K562 (cell line): Measurements from ENCODE around the gene NDST3. TPM values are rescaled to one million over a fixed set of nuclear protein-coding genes. Genes with fewer than 3 reads are reported as not detected.

Source experiments
- ATAC-seq: fragments of 200-7000 bp; cut with Tn5 transposase; 3 replicates; pipeline ENCODE4 v1.9.1; 2020; ENCODE audit warnings: moderate library complexity
- BruUV-seq: library from RNA; stranded (reverse); fragments of 400-500 nt; replicated peaks from 2 replicates; lab custom pipeline; 2021; lab: Mats Ljungman, UMichigan
- CTCF ChIA-PET: fragments of 300-600 bp; formaldehyde crosslinking; extraction: SDS; loops from one replicate; lab custom pipeline; 2021; ENCODE audit warnings: low intra/inter-chr PET ratio; lab: Yijun Ruan, JAX
- POLR2A ChIA-PET: fragments of 300-600, 350-650 bp; sonication (Branson Sonifier 250); formaldehyde crosslinking; extraction: SDS; loops from one replicate; lab custom pipeline; 2021; ENCODE audit warnings: antibody characterized with exemption, inconsistent platforms; lab: Yijun Ruan, JAX
- DNase-seq, 4 experiments: peaks; one replicate each; pipeline versions ENCODE4 v3.0.0 to v3.0.0-alpha.2; 2011 to 2018; ENCODE audit warnings: low spot score in 3 of 4, mixed read lengths in 3 of 4; ENCODE audit errors: extremely low read depth in 1 of 4
- FAIRE-seq: peaks from 2 replicates; lab custom pipeline; 2011; peaks lifted over from hg19 to GRCh38; lab: Jason Lieb, UNC
- H2AFZ ChIP-seq: 2 replicates; pipeline ENCODE4 v1.6.0; 2011; ENCODE audit warnings: low read depth, low read length, control low read depth, inconsistent platforms
- H3K27ac ChIP-seq: fragments of 200-600 bp; 3 replicates; pipeline ENCODE4 v1.8.0; 2011; ENCODE audit warnings: low read depth, mild to moderate bottlenecking, control low read depth, inconsistent platforms, low read length, moderate library complexity, mixed read lengths; ENCODE audit errors: extremely low read depth
- H3K27me3 ChIP-seq, 2 experiments: fragments of 300-600 bp in 1 of 2; 2 replicates in 1 of 2; 3 replicates in 1 of 2; pipeline versions ENCODE4 v1.6.0 to v1.8.0; 2011; ENCODE audit warnings: inconsistent platforms in 2 of 2, low read length in 2 of 2, mild to moderate bottlenecking in 1 of 2, mixed read lengths in 1 of 2, moderate library complexity in 1 of 2; ENCODE audit not compliant: control insufficient read depth in 2 of 2, insufficient read depth in 2 of 2
- H3K36me3 ChIP-seq: fragments of 300-600 bp; 3 replicates; pipeline ENCODE4 v1.8.0; 2011; ENCODE audit warnings: mild to moderate bottlenecking, low read length, inconsistent platforms; ENCODE audit not compliant: control insufficient read depth, insufficient read depth
- H3K4me1 ChIP-seq, 2 experiments: fragments of 200-600 bp in 1 of 2; replicated peaks in 1 of 2; 2 replicates in 1 of 2; 3 replicates in 1 of 2; pipeline versions ENCODE4 v1.5.1 to v1.8.0; 2011; ENCODE audit warnings: inconsistent platforms in 2 of 2, low read length in 2 of 2, mild to moderate bottlenecking in 1 of 2, mixed read lengths in 1 of 2, moderate library complexity in 1 of 2; ENCODE audit not compliant: control insufficient read depth in 2 of 2, insufficient read depth in 2 of 2
- H3K4me2 ChIP-seq: 2 replicates; pipeline ENCODE4 v1.6.1; 2011; ENCODE audit warnings: low read length, control low read depth, inconsistent platforms, mixed read lengths; ENCODE audit not compliant: insufficient read depth
- H3K4me3 ChIP-seq: fragments of 200-600 bp; sonication (generic), shearing (Covaris generic); 2 replicates; pipeline ENCODE4 v1.5.1; 2016; ENCODE audit warnings: control low read depth, inconsistent platforms
- H3K79me2 ChIP-seq: fragments of 200-600 bp; 3 replicates; pipeline ENCODE4 v1.8.0; 2011; ENCODE audit warnings: low read length, inconsistent platforms; ENCODE audit not compliant: control insufficient read depth, insufficient read depth
- H3K9ac ChIP-seq, 2 experiments: 2 replicates each; pipeline versions ENCODE4 v1.6.0 to v1.6.1; 2011; ENCODE audit warnings: low read depth in 2 of 2, low read length in 2 of 2, control low read depth in 1 of 2, inconsistent platforms in 1 of 2, mild to moderate bottlenecking in 1 of 2, mixed read lengths in 1 of 2; ENCODE audit not compliant: insufficient read depth in 1 of 2
- H3K9me1 ChIP-seq: one replicate; pipeline ENCODE4 v1.6.0; 2011; ENCODE audit warnings: inconsistent platforms, mild to moderate bottlenecking, low read length, moderate library complexity; ENCODE audit not compliant: control insufficient read depth, insufficient read depth
- H3K9me3 ChIP-seq: replicated peaks from 2 replicates; pipeline ENCODE4 v1.5.1; 2011; ENCODE audit warnings: low read depth, low read length, inconsistent platforms; ENCODE audit not compliant: control insufficient read depth, insufficient read depth
- H4K20me1 ChIP-seq: replicated peaks from 2 replicates; pipeline ENCODE4 v1.6.1; 2011; ENCODE audit warnings: low read length, inconsistent platforms, mixed read lengths; ENCODE audit not compliant: control insufficient read depth, insufficient read depth
- CREB3L1 ChIP-seq: fragments of 450-650 bp; IDR thresholded peaks from 2 replicates; pipeline ENCODE4 v1.6.1; 2014; ENCODE audit warnings: low read depth, mild to moderate bottlenecking, moderate library complexity, borderline replicate concordance
- CTCF ChIP-seq, 3 experiments: IDR thresholded peaks in 2 of 3; conservative IDR thresholded peaks in 1 of 3; 2 replicates each; pipeline ENCODE4 v1.5.1; 2011 to 2012; ENCODE audit warnings: low read length in 3 of 3, mild to moderate bottlenecking in 3 of 3, control low read depth in 2 of 3, improper control_type of control experiment in 1 of 3, inconsistent platforms in 1 of 3, low read depth in 1 of 3, mixed read lengths in 1 of 3, moderate library complexity in 1 of 3; ENCODE audit not compliant: insufficient read depth in 2 of 3
- PHF8 ChIP-seq: fragments of 200-600 bp; sonication (generic); IDR thresholded peaks from 2 replicates; pipeline ENCODE4 v1.6.1; 2012; ENCODE audit warnings: mixed run types, mild to moderate bottlenecking, inconsistent platforms, low read length, moderate library complexity, borderline replicate concordance
- PURB ChIP-seq: sonication (generic); formaldehyde crosslinking; IDR thresholded peaks from 2 replicates; pipeline ENCODE4 v1.9.0; 2021; ENCODE audit warnings: low read depth, mild to moderate bottlenecking, missing genetic modification reagents
- RBM34 ChIP-seq: fragments of 200-400 bp; formaldehyde crosslinking; IDR thresholded peaks from 2 replicates; pipeline ENCODE4 v1.6.1; 2018; ENCODE audit warnings: low read length, borderline replicate concordance; ENCODE audit not compliant: insufficient read depth
- ZBTB12 ChIP-seq: fragments of 250-450 bp; sonication (Bioruptor Pico); IDR thresholded peaks from 2 replicates; pipeline ENCODE4 v1.4.0; 2020
- ZNF277 ChIP-seq: fragments of 250-450 bp; sonication (Bioruptor Pico); IDR thresholded peaks from 2 replicates; pipeline ENCODE4 v1.8.0; 2022; ENCODE audit warnings: inconsistent platforms, mild to moderate bottlenecking, moderate library complexity, borderline replicate concordance
- ZNF584 ChIP-seq: fragments of 200-800 bp; sonication (Bioruptor generic); IDR thresholded peaks from 2 replicates; pipeline ENCODE4 v1.6.1; 2016; ENCODE audit warnings: low read depth, mild to moderate bottlenecking, missing genetic modification characterization, missing compliant biosample characterization
- WGBS: fragments of 100-300 bp; shearing (Covaris generic); methylation state at CpG from one replicate; pipeline ENCODE4 v1.1.6; 2016; ENCODE audit warnings: low coverage, mixed read lengths; ENCODE audit not compliant: insufficient coverage; ENCODE audit errors: missing lambda C conversion rate; 5-methylcytosine and 5-hydroxymethylcytosine counted together
- in situ Hi-C: fragments of 300-500 bp; cut with MboI; formaldehyde crosslinking; loops from 4 replicates; pipeline ENCODE4 v1.15.0; 2018; ENCODE audit warnings: inconsistent platforms, mixed read lengths
- intact Hi-C: fragments of 100-400 bp; cut with micrococcal nuclease; formaldehyde crosslinking; loops from 2 replicates; pipeline ENCODE4 v1.14.2; 2022
- polyA plus RNA-seq, 8 experiments: library from polyadenylated mRNA; depleted of rRNA in 4 of 8; stranded (reverse) in 5 of 8; unstranded in 3 of 8; fragments of >200 nt; fragmentation: Nextera tagmentation in 2 of 8; fragmentation: Illumina TruSeq in 1 of 8; extraction: Ambion mirVana in 2 of 8; extraction: Trizol in 1 of 8; gene quantifications; 2 replicates each; pipeline versions ENCODE4 v1.2.1 to v1.2.3, GENCODE V29; 2011 to 2014; ENCODE audit warnings: inconsistent platforms in 1 of 8, missing spikeins in 1 of 8
- total RNA-seq, 7 experiments: library from RNA; depleted of rRNA in 6 of 7; stranded (reverse); fragments of >200 nt in 6 of 7; fragmentation: Illumina TruSeq in 2 of 7; extraction: Trizol in 2 of 7; gene quantifications; 2 replicates each; pipeline versions ENCODE4 v1.2.1 to v1.2.3, GENCODE V29; 2011 to 2021; ENCODE audit warnings: low replicate concordance in 1 of 7

Gene NDST3
- total and polyA plus RNA-seq, 9 of the 15 experiments (the other 6 are each of a cell fraction or from before 2014, with no cell fraction given), result not detected

- TF ChIP-seq CREB3L1, result no peak
- no peak for TF ChIP-seq PHF8
- no peak for TF ChIP-seq ZNF584
- TF ChIP-seq PURB, result no peak
- TF ChIP-seq ZNF277 (CRISPR knock-in tag), result no peak
Measured at GRCh38 chr4:118059397-118059796, 25.1 kb downstream of the NDST3 start (continued).

- Histone ChIP-seq H3K9me3 (no peaks in the 10 kb centered on the region), H2AFZ (no peak overlapping the region), H3K79me2 (no peaks in the 10 kb centered on the region), H4K20me1 (no peaks in the 10 kb centered on the region), H3K4me3 (no peak overlapping the region), H3K9ac (no peak overlapping the region), H3K9me1 (no peaks in the 10 kb centered on the region), H3K4me1 (no peaks in the 10 kb centered on the region), H3K27ac (no peak overlapping the region), H3K4me2 (no peak overlapping the region), H3K27me3 (no peaks in the 10 kb centered on the region), H3K36me3 (no peaks in the 10 kb centered on the region)
- peak in 1 of 4 experiments; percentile 6 for DNase-seq
- no peak for FAIRE-seq
- 1% methylated on average over 8 of the region's 8 CpGs for WGBS
- POLR2A ChIA-PET, result no interaction called here
- no TSS peak for BruUV-seq
- CTCF ChIA-PET, result no interaction called here
- intact Hi-C loops (loop anchor here (10.0 kb wide), 1 partner anchor 198 kb away; no protein-coding TSS in a partner anchor), in situ Hi-C loops (no loop called here)
- ATAC-seq, result no peak
- TF ChIP-seq CTCF (IDR thresholded peaks at IDR 0.05 in 2 of 3, conservative IDR thresholded peaks at IDR 0.05 in 1 of 3; ENCODE audit: insufficient read depth in 2 of 3, low read depth in 1 of 3, low read length in 3 of 3) (peak in 1 of 3 experiments; percentile 38; a peak in 1 of 6 replicates), RBM34 (no peak), ZBTB12 (CRISPR knock-in tag) (no peak)
Measured at GRCh38 chr4:118076958-118077766, 42.9 kb downstream of the NDST3 start.
